GM10266 (cell line): ENCODE measurements around the gene DLX1.
"Not testable (repeated sequence)": the region's sequence is repeated elsewhere in the genome, so short reads cannot be mapped to it uniquely, and the experiment has no call there.

ENCODE experiments used
- DNase-seq: peaks from one replicate; pipeline ENCODE4 v3.0.0; 2012; ENCODE audit errors: extremely low spot score
- TF ChIP-seq, protein P1 (sequence below): IDR thresholded peaks from 2 replicates; pipeline ENCODE4 v1.5.1; 2012; ENCODE audit warnings: mild to moderate bottlenecking, low read depth; ENCODE audit not compliant: control insufficient read depth, insufficient read depth; ENCODE audit errors: missing control alignments

Gene DLX1

DNA sequence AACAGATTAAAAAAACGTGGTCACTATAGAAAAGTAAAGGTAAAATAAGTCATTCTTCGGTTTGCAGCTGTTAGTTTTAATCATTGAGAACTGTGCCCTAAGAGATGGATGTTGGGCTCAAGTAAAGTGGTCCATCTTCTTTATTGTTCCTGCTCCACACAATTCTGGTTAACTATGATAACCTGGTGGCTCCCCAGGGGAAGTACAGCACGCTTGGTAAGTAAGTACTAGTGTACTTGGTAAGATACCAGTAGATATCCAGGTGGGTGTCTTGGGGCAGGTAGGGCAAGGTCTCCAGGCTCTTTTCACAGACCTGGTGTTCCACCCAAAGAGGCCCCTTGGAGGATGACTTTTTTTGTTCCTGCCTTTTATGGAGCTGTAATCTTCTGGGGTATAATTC is 49.0 kb downstream of the DLX1 start:
- TF ChIP-seq, protein P1, sequence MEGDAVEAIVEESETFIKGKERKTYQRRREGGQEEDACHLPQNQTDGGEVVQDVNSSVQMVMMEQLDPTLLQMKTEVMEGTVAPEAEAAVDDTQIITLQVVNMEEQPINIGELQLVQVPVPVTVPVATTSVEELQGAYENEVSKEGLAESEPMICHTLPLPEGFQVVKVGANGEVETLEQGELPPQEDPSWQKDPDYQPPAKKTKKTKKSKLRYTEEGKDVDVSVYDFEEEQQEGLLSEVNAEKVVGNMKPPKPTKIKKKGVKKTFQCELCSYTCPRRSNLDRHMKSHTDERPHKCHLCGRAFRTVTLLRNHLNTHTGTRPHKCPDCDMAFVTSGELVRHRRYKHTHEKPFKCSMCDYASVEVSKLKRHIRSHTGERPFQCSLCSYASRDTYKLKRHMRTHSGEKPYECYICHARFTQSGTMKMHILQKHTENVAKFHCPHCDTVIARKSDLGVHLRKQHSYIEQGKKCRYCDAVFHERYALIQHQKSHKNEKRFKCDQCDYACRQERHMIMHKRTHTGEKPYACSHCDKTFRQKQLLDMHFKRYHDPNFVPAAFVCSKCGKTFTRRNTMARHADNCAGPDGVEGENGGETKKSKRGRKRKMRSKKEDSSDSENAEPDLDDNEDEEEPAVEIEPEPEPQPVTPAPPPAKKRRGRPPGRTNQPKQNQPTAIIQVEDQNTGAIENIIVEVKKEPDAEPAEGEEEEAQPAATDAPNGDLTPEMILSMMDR = no peak
- DNase-seq = no peak

DNA sequence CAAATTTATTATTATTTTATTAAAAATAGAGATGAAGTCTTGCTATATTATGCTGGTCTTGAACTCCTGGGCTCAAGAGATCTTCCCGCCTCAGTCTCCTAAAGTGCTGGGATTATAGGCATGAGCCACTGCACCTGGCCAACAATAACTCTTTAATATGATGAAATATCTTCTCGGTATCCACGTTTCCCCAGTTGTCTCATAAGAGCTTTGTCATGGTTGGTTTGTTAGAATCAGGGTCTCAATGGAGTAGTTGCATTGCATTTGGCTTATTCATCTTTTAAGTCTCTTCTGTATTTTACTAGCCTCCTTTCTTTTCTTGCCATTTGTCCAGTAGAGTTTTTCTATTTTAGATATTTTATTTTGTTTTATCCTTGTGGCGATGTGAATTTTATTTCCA is 50.1 kb downstream of the DLX1 start:
- TF ChIP-seq, protein P1 = no peak
- no peak for DNase-seq

- DNase-seq = no peak
- TF ChIP-seq, protein P1 = no peak
These were observed 51.8 kb downstream of the DLX1 start for GRCh38 chr2:172137109-172137508.

DNA sequence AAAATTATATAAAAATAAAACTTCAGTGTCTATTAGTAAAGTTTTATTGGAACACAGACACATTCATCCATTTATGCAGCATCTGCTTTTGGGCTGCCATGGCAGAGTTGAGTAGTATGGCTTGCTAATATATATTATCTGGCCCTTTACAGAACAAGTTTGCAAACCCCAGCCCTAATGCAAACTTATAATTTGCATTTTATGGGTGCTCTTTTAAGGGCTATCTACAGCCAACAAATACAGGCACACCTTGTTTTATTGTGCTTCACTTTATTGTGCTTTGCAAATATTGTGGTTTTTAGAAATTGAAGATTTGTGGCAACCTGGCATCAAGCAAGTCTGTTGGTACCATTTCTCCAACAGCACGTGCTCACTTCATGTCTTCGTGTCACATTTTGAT is 52.6 kb downstream of the DLX1 start:
- TF ChIP-seq, protein P1 = no peak
- DNase-seq = no peak

DNA sequence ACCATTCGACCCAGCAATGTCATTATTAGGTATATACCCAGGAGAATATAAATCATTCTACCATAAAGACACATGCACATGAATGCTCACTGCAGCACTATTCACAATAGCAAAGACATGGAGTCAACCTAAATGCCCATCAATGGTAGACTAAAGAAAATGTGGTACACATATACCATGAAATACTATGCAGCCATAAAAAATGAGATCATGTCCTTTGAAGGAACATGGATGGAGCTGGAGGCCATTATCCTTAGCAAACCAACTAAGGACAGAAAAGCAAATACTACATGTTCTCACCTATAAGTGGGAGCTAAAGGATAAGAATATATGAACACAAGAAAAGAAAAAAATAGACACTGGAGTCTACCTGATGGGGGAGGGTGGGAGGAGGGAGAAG is 53.4 kb downstream of the DLX1 start:
- DNase-seq = not testable (repeated sequence)
